Duodenal mucosa (tissue), 2 donors: Measurements from ENCODE around the gene GYPE.
"Not testable (repeated sequence)": the region's sequence is repeated elsewhere in the genome, so short reads cannot be mapped to it uniquely, and the experiment has no call there.

Source experiments
- H3K27ac ChIP-seq: one replicate; pipeline ENCODE4 v1.7.0; 2013; ENCODE audit warnings: low read depth, low read length
- H3K27me3 ChIP-seq, 2 donors: one replicate each; pipeline ENCODE4 v1.7.0; 2013; ENCODE audit warnings: low read length in 2 of 2, control low read depth in 1 of 2; ENCODE audit not compliant: insufficient read depth in 2 of 2, control insufficient read depth in 1 of 2
- H3K36me3 ChIP-seq, 2 donors: one replicate each; pipeline ENCODE4 v1.7.0; 2013; ENCODE audit warnings: low read length in 2 of 2, control low read depth in 1 of 2; ENCODE audit not compliant: insufficient read depth in 2 of 2, control insufficient read depth in 1 of 2
- H3K4me1 ChIP-seq, 2 donors: one replicate each; pipeline ENCODE4 v1.7.0; 2013; ENCODE audit warnings: low read length in 2 of 2, control low read depth in 1 of 2; ENCODE audit not compliant: insufficient read depth in 2 of 2, control insufficient read depth in 1 of 2
- H3K4me3 ChIP-seq, 2 donors: one replicate each; pipeline ENCODE4 v1.7.0; 2013; ENCODE audit warnings: low read length in 2 of 2, low read depth in 1 of 2
- H3K9ac ChIP-seq, 2 donors: one replicate each; pipeline ENCODE4 v1.7.0; 2013; ENCODE audit warnings: low read length in 2 of 2, low read depth in 1 of 2
- H3K9me3 ChIP-seq, 2 donors: one replicate each; pipeline ENCODE4 v1.7.0; 2013; ENCODE audit warnings: low read length in 2 of 2, control low read depth in 1 of 2; ENCODE audit not compliant: control insufficient read depth in 1 of 2

GYPE gene

DNA sequence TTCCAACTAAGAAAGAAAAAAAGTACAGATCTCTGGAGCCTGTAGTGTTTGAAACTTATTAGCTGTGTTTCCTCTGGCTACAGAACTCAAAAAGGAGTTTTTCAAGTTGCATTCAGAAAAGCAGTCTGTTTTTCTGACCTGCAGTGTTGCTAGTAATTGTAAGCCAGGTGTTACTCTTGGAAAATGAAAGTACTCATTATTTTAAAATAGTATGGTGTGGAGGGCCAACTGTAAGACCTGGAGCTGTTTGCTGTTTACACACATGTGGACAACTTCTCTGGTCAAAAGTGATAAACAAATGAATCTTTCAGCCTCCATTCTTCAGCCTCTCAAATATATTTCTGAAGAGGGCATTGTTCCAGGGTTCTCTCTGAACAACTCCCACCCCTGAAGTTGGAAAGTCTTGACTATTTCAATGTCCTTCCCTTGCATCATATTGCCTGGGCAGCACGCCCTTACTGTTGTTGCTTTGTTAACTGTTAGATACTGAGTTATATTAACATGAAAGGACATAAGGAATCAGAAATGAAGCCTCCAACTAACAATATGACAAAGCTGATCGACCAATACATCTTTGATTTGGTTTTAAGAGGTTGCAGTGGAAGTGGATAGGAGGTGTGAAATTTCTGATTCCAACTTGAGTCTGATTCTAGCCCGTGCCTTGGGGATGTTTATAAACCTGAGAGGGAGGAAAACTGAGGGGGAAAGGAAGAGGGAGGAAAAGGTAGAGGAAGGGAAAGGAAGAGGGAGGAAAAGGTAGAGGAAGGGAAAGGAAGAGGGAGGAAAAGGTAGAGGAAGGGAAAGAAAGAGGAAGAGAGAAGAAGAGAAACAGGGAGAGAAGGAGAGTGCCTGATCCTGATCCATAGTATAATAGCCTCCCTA is 62.5 kb downstream of the GYPE start:
- H3K9ac ChIP-seq, H3K27me3 ChIP-seq, H3K4me3 ChIP-seq, H3K4me1 ChIP-seq, H3K36me3 ChIP-seq, H3K27ac ChIP-seq, H3K9me3 ChIP-seq: not testable (repeated sequence)

DNA sequence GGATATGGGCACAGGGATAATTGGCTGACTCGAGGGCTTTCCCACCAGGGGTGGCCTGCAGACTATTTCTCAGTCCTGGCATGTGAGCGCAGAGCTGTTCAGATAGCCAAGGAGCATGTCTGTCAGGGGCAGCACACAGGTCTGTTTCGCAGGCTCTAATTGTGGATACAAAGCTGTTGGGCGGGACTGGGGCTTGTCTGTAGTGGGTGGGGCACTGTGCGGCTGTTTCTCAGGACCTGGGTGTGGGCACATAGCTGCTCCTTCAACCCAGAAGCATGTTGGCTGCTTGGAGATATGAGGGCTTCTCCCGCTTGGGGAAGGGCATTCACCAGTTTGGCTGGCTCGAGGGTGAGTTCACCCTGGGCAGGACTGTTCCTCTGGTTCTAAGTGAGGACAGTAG is 65.9 kb downstream of the GYPE start:
- H3K9ac ChIP-seq, H3K4me3 ChIP-seq, H3K27ac ChIP-seq, H3K36me3 ChIP-seq, H3K27me3 ChIP-seq, H3K4me1 ChIP-seq, H3K9me3 ChIP-seq: not testable (repeated sequence)

DNA sequence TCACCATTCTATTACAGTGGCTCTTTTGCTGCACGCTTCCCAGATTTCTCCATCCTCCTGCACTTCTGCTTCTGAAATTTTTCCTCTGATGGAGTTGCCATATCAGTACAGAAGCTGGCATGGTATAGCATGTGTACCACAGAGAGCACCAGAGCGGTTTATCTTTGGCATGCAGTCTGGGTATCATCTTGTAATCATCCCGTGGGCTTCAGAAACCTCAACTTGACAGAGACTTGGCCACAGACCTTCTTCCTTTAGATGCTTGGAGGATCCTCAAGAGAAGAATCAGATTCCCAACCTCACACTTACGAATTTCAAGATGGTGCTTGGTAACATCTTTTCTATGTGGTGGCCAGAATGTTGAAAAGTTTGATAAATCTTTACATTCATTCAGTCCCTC is 71.2 kb downstream of the GYPE start:
- not testable (repeated sequence) for H3K4me1 ChIP-seq, H3K9ac ChIP-seq, H3K27me3 ChIP-seq, H3K36me3 ChIP-seq, H3K4me3 ChIP-seq, H3K27ac ChIP-seq, H3K9me3 ChIP-seq

DNA sequence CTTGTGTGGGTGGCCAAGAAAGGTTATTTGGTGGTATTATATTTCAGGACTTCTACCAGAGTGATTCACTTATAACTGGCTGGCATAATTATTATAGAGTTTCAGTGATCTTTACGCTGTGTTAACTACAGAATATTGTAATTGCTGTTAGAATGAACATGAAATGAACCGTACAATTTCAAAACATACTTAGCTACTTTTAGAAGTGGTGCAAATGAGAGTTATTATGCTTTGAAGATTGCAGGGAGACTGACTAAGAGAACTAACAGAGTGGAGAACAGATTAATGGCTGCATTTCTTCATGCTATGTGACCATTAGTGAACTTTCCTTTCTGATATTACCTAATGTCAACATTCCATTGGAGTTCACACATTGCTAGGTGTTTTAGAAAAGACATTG is 71.7 kb downstream of the GYPE start:
- H3K9ac ChIP-seq, H3K27ac ChIP-seq, H3K36me3 ChIP-seq, H3K9me3 ChIP-seq, H3K4me1 ChIP-seq, H3K27me3 ChIP-seq, H3K4me3 ChIP-seq: not testable (repeated sequence)

DNA sequence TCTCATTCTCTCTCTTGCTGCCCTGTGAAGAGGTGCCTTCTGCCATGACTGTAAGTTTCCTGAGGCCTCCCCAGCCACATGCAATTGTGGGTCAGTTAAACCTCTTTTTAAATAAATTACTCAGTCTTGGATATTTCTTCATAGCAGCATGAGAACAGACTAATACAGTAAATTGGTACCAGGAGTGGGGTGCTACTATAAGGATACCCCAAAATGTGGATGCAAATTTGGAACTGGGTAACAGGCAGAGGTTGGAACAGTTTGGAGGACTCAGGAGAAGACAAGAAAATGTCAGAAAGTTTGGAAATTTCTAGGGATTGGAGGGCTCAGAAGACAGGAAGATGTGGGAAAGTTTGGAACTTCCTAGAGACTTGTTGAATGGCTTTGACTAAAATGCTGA is 74.8 kb downstream of the GYPE start:
- not testable (repeated sequence) for H3K27ac ChIP-seq, H3K4me3 ChIP-seq, H3K36me3 ChIP-seq, H3K27me3 ChIP-seq, H3K9me3 ChIP-seq, H3K9ac ChIP-seq, H3K4me1 ChIP-seq

GRCh38 chr4:143829239-143829620 is 76.1 kb downstream of the GYPE start:
- not testable (repeated sequence) for H3K9me3 ChIP-seq, H3K27me3 ChIP-seq, H3K9ac ChIP-seq, H3K4me1 ChIP-seq, H3K27ac ChIP-seq, H3K36me3 ChIP-seq
- peak overlapping the region in 1 of 2 donors; percentile 19 for H3K4me3 ChIP-seq
